Psoas muscle (tissue), 8 donors: ENCODE data around the gene PHKA2. TPM values are rescaled to one million over a fixed set of nuclear protein-coding genes. Genes with fewer than 3 reads are reported as not detected.

Source experiments
- ATAC-seq, 4 donors: fragments of 200-7000 bp; cut with Tn5 transposase; one replicate each; pipeline ENCODE4 v1.9.1; 2020; ENCODE audit warnings: moderate library complexity in 3 of 4, mild to moderate bottlenecking in 2 of 4
- DNase-seq, 2 donors: peaks; one replicate each; pipeline ENCODE4 v3.0.0-alpha.2; 2020
- H3K27ac ChIP-seq: fragments of 200-600 bp; one replicate; pipeline ENCODE4 v1.8.0; 2022
- H3K27me3 ChIP-seq, 3 donors: fragments of 200-600 bp in 1 of 3; one replicate each; pipeline versions ENCODE4 v1.6.1 to v1.8.0; 2013 to 2022; ENCODE audit warnings: low read length in 2 of 3, mild to moderate bottlenecking in 2 of 3, moderate library complexity in 1 of 3; ENCODE audit not compliant: insufficient read depth in 3 of 3
- H3K36me3 ChIP-seq, 2 donors: fragments of 200-600 bp in 1 of 2; one replicate each; pipeline versions ENCODE4 v1.6.1 to v1.8.0; 2013 to 2022; ENCODE audit warnings: low read depth in 1 of 2, mild to moderate bottlenecking in 1 of 2, moderate library complexity in 1 of 2; ENCODE audit not compliant: insufficient read depth in 1 of 2
- H3K4me1 ChIP-seq: fragments of 200-600 bp; one replicate; pipeline ENCODE4 v1.8.0; 2022
- H3K4me3 ChIP-seq: fragments of 200-600 bp; one replicate; pipeline ENCODE4 v1.8.0; 2022; ENCODE audit warnings: mild to moderate bottlenecking
- H3K9me3 ChIP-seq: fragments of 200-600 bp; one replicate; pipeline ENCODE4 v1.8.0; 2022
- WGBS, 3 donors: extraction: QIAGEN DNeasy Blood & Tissue Kit; methylation state at CpG; one replicate each; pipeline versions ENCODE4 v1.1.6 to v1.1.7; 2013; 5-methylcytosine and 5-hydroxymethylcytosine counted together
- intact Hi-C, 2 donors: fragments of 100-400 bp; cut with DNase I; formaldehyde crosslinking; loops; one replicate each; pipeline versions ENCODE4 v1.11.0 to v1.14.2; 2022
- polyA plus RNA-seq, 3 donors: library from polyadenylated mRNA; stranded (reverse); fragments of 200-250 nt; gene quantifications; one replicate each; pipeline ENCODE4 v1.2.3, GENCODE V29; 2013
- total RNA-seq, 4 donors: library from RNA; stranded (reverse); fragmentation: NEBNext Ultra II Directional in 2 of 4; extraction: Animal tissue kit (Norgen Biotek cat#: 25700) in 2 of 4; gene quantifications; one replicate each; pipeline versions ENCODE4 v1.2.1 to v1.2.4, GENCODE V29; 2021 to 2023
- TF ChIP-seq, protein P1 (sequence below): fragments of 200-600 bp; IDR thresholded peaks from one replicate; pipeline ENCODE4 v1.8.0; 2022; ENCODE audit warnings: antibody characterized with exemption
- donor health status: healthy with polysubstance abuse.
- donor health status: DM: no; HTN: no; CAD: no; lungs with moderate emphysema.
- donor health status: Bipolar disorder and iron deficiency.
- donor health status: healthy.
- donor health status: DM: yes; HTN: yes; CAD: no.
- donor health status: DM: no; HTN: no; CAD: no.
- donor health status: DM: no; HTN: no; CAD: no.
- donor health status: DM: yes; HTN: yes; CAD: no.

PHKA2 gene
- total and polyA plus RNA-seq, 7 donors: 3.7 to 24.8 (median 8.9) TPM

- Histone ChIP-seq H3K27me3 (no peaks in the 10 kb centered on the region), H3K4me3 (no peak overlapping the region), H3K36me3 (no peaks in the 10 kb centered on the region), H3K27ac (no peak overlapping the region), H3K9me3 (no peaks in the 10 kb centered on the region), H3K4me1 (no peaks in the 10 kb centered on the region)
- intact Hi-C loops: no loop called here
- TF ChIP-seq, protein P1, sequence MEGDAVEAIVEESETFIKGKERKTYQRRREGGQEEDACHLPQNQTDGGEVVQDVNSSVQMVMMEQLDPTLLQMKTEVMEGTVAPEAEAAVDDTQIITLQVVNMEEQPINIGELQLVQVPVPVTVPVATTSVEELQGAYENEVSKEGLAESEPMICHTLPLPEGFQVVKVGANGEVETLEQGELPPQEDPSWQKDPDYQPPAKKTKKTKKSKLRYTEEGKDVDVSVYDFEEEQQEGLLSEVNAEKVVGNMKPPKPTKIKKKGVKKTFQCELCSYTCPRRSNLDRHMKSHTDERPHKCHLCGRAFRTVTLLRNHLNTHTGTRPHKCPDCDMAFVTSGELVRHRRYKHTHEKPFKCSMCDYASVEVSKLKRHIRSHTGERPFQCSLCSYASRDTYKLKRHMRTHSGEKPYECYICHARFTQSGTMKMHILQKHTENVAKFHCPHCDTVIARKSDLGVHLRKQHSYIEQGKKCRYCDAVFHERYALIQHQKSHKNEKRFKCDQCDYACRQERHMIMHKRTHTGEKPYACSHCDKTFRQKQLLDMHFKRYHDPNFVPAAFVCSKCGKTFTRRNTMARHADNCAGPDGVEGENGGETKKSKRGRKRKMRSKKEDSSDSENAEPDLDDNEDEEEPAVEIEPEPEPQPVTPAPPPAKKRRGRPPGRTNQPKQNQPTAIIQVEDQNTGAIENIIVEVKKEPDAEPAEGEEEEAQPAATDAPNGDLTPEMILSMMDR: no peak
- 60 to 63% (median 61%) methylated on average over 4 of the region's 4 CpGs for WGBS, 3 donors
- ATAC-seq (no peak), DNase-seq (no peak)
These were observed 19.9 kb downstream of the PHKA2 start for GRCh38 chrX:18964026-18964425.

DNA sequence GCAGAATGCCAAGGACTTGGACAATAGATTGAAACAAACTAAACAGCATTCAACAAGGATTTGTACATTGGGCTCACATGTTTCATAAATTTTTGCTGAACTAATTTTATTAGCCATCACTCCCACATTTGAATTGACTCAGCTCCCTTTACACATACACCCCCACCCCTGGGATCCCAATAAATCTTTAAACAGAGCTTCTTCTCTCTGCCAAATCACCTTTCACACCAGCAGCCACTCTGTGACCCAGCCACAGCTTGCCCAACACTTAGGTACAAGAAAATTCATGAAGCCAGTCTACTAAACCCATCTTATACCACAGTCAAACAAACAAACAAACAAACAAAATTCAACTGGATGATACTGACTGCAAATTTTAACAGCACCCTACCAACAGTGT is 21.6 kb downstream of the PHKA2 start:
- no peak for DNase-seq
- Histone ChIP-seq H3K4me1 (no peaks in the 10 kb centered on the region), H3K27ac (no peak overlapping the region), H3K9me3 (no peaks in the 10 kb centered on the region), H3K36me3 (no peaks in the 10 kb centered on the region), H3K4me3 (no peak overlapping the region), H3K27me3 (no peaks in the 10 kb centered on the region)
- intact Hi-C loops: no loop called here
- TF ChIP-seq, protein P1: no peak
- ATAC-seq: no peak

- no peak overlapping the region for H3K27ac ChIP-seq
- no peaks in the 10 kb centered on the region for H3K4me1 ChIP-seq
- H3K27me3 ChIP-seq: no peaks in the 10 kb centered on the region
- no peaks in the 10 kb centered on the region for H3K36me3 ChIP-seq
- TF ChIP-seq, protein P1: no peak
- H3K4me3 ChIP-seq: no peak overlapping the region
- ATAC-seq (no peak), DNase-seq (no peak)
- 62 to 86% (median 83%) methylated on average over 2 of the region's 2 CpGs for WGBS, 3 donors
- intact Hi-C loops: no loop called here
- H3K9me3 ChIP-seq: no peaks in the 10 kb centered on the region
These were observed 22.2 kb downstream of the PHKA2 start for GRCh38 chrX:18961686-18962085.

- no peak overlapping the region for H3K27ac ChIP-seq
These were observed 27.4 kb downstream of the PHKA2 start for GRCh38 chrX:18956303-18957032.

More at GRCh38 chrX:18956303-18957032, 27.4 kb downstream of the PHKA2 start:
- ATAC-seq (no peak), DNase-seq (no peak)
- intact Hi-C loops: no loop called here
- H3K27me3 ChIP-seq: no peaks in the 10 kb centered on the region
- H3K4me3 ChIP-seq: no peak overlapping the region
- no peaks in the 10 kb centered on the region for H3K9me3 ChIP-seq
- WGBS, 3 donors: 86 to 91% (median 91%) methylated on average over 7 of the region's 7 CpGs
- H3K4me1 ChIP-seq: no peaks in the 10 kb centered on the region
- peaks cover 0 to 6% of the 10 kb centered on the region in 2 donors for H3K36me3 ChIP-seq
- TF ChIP-seq, protein P1: no peak
